RWPE2 (cell line): Measurements from ENCODE around the gene SHISA9.

Experiments used
- ATAC-seq: fragments of 200-7000 bp; cut with Tn5 transposase; 3 replicates; pipeline ENCODE4 v1.9.1; 2021; ENCODE audit warnings: low read depth
- DNase-seq: peaks from one replicate; pipeline ENCODE4 v3.0.0-alpha.2; 2020; ENCODE audit warnings: low spot score
- H3K27ac ChIP-seq: fragments of 450-650 bp; 2 replicates; pipeline ENCODE4 v1.5.1; 2017; ENCODE audit warnings: mild to moderate bottlenecking; ENCODE audit not compliant: poor library complexity, severe bottlenecking
- H3K27me3 ChIP-seq: fragments of 250-450 bp; sonication (Bioruptor Pico); 2 replicates; pipeline ENCODE4 v1.5.1; 2021; ENCODE audit warnings: mild to moderate bottlenecking, moderate library complexity; ENCODE audit not compliant: insufficient read depth, poor library complexity, severe bottlenecking
- H3K36me3 ChIP-seq: fragments of 250-450 bp; sonication (Bioruptor Pico); 2 replicates; pipeline ENCODE4 v1.5.1; 2020; ENCODE audit warnings: low read depth, mild to moderate bottlenecking, moderate library complexity
- H3K4me1 ChIP-seq: fragments of 250-450 bp; sonication (Bioruptor Pico); 2 replicates; pipeline ENCODE4 v1.5.1; 2021; ENCODE audit warnings: mild to moderate bottlenecking, moderate library complexity; ENCODE audit not compliant: insufficient read depth, poor library complexity, severe bottlenecking
- H3K4me3 ChIP-seq: fragments of 250-450 bp; sonication (Bioruptor Pico); 2 replicates; pipeline ENCODE4 v1.5.1; 2021; ENCODE audit warnings: mild to moderate bottlenecking, moderate library complexity; ENCODE audit not compliant: severe bottlenecking
- H3K9me3 ChIP-seq: fragments of 250-450 bp; sonication (Bioruptor Pico); 2 replicates; pipeline ENCODE4 v1.5.1; 2021; ENCODE audit warnings: mild to moderate bottlenecking, moderate library complexity; ENCODE audit not compliant: severe bottlenecking
- CTCF ChIP-seq: fragments of 450-650 bp; IDR thresholded peaks from one replicate; pipeline ENCODE4 v1.5.1; 2017; ENCODE audit warnings: mild to moderate bottlenecking, moderate library complexity; ENCODE audit not compliant: poor library complexity, severe bottlenecking

SHISA9 gene

GRCh38 chr16:13245713-13246377, 344.4 kb downstream of the SHISA9 start:
- Histone ChIP-seq H3K27me3 (no peaks in the 10 kb centered on the region), H3K27ac (no peak overlapping the region), H3K4me1 (no peaks in the 10 kb centered on the region), H3K4me3 (no peak overlapping the region), H3K36me3 (no peaks in the 10 kb centered on the region), H3K9me3 (no peaks in the 10 kb centered on the region)
- no peak for DNase-seq
- ATAC-seq, result no peak
- no peak for TF ChIP-seq CTCF

DNA sequence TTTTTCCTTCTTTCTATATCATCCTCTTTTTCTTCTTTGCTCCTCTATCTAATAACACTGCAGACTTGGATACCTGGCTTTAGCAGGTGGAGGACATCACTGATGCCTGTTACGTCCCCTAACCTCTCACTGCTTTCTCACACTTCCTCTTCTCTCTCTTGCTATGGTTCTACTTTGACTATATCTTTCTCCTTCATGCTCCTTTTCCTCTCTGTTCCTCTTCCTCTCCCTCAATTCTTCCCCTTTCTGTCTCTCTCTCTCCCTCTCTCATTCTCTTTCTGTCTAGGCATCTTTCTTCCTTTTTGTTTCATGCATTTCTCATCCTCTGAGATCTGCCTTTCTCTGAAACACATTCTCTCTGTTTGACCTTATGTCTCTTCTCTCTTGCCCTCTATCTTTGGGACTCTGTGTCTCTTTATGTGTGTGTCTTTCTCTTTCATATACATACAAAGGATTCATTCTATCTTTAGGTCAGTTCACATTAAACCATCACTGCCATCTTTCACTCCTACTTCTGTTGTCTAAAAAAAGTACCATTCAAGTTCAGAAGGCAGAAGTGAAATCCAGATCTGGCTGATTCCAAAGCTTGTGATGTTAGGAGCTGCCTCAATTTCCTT, 353.7 kb downstream of the SHISA9 start:
- no peak for DNase-seq
- no peak for TF ChIP-seq CTCF
- Histone ChIP-seq H3K9me3 (no peaks in the 10 kb centered on the region), H3K4me3 (no peak overlapping the region), H3K36me3 (no peaks in the 10 kb centered on the region), H3K4me1 (no peaks in the 10 kb centered on the region), H3K27me3 (no peaks in the 10 kb centered on the region), H3K27ac (no peak overlapping the region)
- no peak for ATAC-seq

GRCh38 chr16:13262270-13263090, 361.1 kb downstream of the SHISA9 start:
- Histone ChIP-seq H3K9me3 (no peaks in the 10 kb centered on the region), H3K27ac (no peak overlapping the region), H3K36me3 (no peaks in the 10 kb centered on the region), H3K27me3 (no peaks in the 10 kb centered on the region), H3K4me3 (no peak overlapping the region), H3K4me1 (no peaks in the 10 kb centered on the region)
- no peak for TF ChIP-seq CTCF
- DNase-seq, result no peak
- ATAC-seq, result no peak

DNA sequence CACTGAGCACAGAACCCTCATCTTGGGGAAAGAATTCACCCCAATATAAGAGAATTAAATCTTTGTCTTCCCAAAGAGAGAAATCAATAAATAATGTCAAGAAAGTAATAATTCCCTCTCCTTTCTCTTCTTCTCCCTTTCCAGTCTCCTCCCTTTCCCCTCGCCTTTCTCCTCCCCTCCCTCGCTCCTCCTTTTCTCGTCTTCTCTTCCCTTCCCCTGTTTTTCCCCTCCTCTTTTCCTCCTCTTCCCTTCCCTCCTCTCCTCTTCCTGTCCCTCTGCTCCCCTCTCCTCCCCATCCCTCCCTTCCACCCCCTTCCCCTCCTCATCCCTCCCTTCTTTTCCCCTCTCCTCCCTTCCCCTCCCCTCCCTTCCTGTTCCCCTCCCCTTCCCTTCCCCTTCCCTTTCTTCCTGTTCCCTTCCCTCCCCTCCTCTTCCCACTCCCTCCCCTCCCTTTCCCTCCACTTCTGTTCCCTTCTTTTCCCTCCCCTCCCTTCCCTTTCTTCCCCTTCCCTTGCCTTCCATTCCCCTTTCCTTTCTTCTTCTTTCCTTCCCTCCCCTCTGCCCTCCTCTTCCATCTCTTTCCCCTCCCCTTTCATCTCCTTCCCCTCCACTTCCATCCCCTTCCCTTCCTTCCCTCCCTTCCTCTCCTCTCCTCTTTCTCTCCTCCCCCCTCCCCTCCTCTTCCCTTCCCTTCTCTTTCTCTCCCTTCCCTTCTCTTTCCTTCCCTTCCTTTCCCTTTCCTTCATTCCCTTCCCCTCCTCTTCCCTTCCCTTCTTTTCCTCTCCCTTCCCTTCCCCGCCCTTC, 363.6 kb downstream of the SHISA9 start:
- no peak for ATAC-seq
- no peaks in the 10 kb centered on the region for H3K4me1 ChIP-seq
- H3K36me3 ChIP-seq, result no peaks in the 10 kb centered on the region

More for the DNA sequence above, 363.6 kb downstream of the SHISA9 start:
- H3K4me3 ChIP-seq, result no peak overlapping the region
- H3K27me3 ChIP-seq, result no peaks in the 10 kb centered on the region
- H3K9me3 ChIP-seq, result no peaks in the 10 kb centered on the region
- no peak overlapping the region for H3K27ac ChIP-seq
- DNase-seq, result no peak
- TF ChIP-seq CTCF, result no peak
